Left ventricle myocardium superior (tissue), 1 donor: ENCODE data around the gene MSL1. TPM values are rescaled to one million over a fixed set of nuclear protein-coding genes. Genes with fewer than 3 reads are reported as not detected.
"Not testable (repeated sequence)": the region's sequence is repeated elsewhere in the genome, so short reads cannot be mapped to it uniquely, and the experiment has no call there.

Experiments
- ATAC-seq: fragments of 200-7000 bp; cut with Tn5 transposase; one replicate; pipeline ENCODE4 v1.9.1; 2020; ENCODE audit warnings: mild to moderate bottlenecking, moderate library complexity
- DNase-seq: peaks from one replicate; pipeline ENCODE4 v3.0.0-alpha.2; 2020
- intact Hi-C: fragments of 100-400 bp; cut with micrococcal nuclease; formaldehyde crosslinking; loops from one replicate; pipeline ENCODE4 v1.11.0; 2022
- total RNA-seq: library from RNA; stranded (reverse); fragmentation: NEBNext Ultra II Directional; extraction: Animal tissue kit (Norgen Biotek cat#: 25700); gene quantifications from one replicate; pipeline ENCODE4 v1.2.1, GENCODE V29; 2021
- donor health status: DM: no; HTN: yes; CAD: no; lungs with severe emphysema.

The MSL1 gene
- total RNA-seq, 1 donor from 2014 or later = 49.1 TPM

- ATAC-seq = no peak
- intact Hi-C loops = no loop called here
- no peak for DNase-seq
These were observed 6.7 kb upstream of the MSL1 start for GRCh38 chr17:40115101-40115436.

- DNase-seq = peak; percentile 78
- intact Hi-C loops = no loop called here
- peak; percentile 57 for ATAC-seq
These were observed 596 bp downstream of the MSL1 start for GRCh38 chr17:40122136-40122998.

GRCh38 chr17:40122999-40123810 lies 1.4 kb downstream of the MSL1 start:
- ATAC-seq = peak; percentile 31
- intact Hi-C loops = no loop called here
- DNase-seq = peak; percentile 56

- no peak for ATAC-seq
- DNase-seq = no peak
- intact Hi-C loops = no loop called here
These were observed 2.0 kb downstream of the MSL1 start for GRCh38 chr17:40123811-40124114.

- no peak for DNase-seq
- ATAC-seq = peak; percentile 28
- intact Hi-C loops = no loop called here
These were observed 2.7 kb downstream of the MSL1 start for GRCh38 chr17:40124279-40125141.

- ATAC-seq (no peak), DNase-seq (no peak)
- intact Hi-C loops = no loop called here
These were observed 7.7 kb downstream of the MSL1 start for GRCh38 chr17:40129498-40129897.

GRCh38 chr17:40130352-40131042 lies 8.7 kb downstream of the MSL1 start:
- intact Hi-C loops = no loop called here
- ATAC-seq (peak; percentile 43), DNase-seq (no peak)

GRCh38 chr17:40134184-40134583 lies 12.4 kb downstream of the MSL1 start:
- ATAC-seq (no peak), DNase-seq (no peak)
- intact Hi-C loops = no loop called here

- no peak for ATAC-seq
- intact Hi-C loops = no loop called here
- DNase-seq = no peak
These were observed 14.0 kb downstream of the MSL1 start for GRCh38 chr17:40135817-40136216.

- peak; percentile 9 for ATAC-seq
- intact Hi-C loops = no loop called here
- DNase-seq = no peak
These were observed 17.8 kb downstream of the MSL1 start for GRCh38 chr17:40139566-40140058.

- DNase-seq, ATAC-seq, intact Hi-C loops: not testable (repeated sequence)
These were observed 21.4 kb downstream of the MSL1 start for GRCh38 chr17:40143166-40143565.

- DNase-seq = no peak
- intact Hi-C loops = no loop called here
- ATAC-seq = no peak
These were observed 23.7 kb downstream of the MSL1 start for GRCh38 chr17:40145476-40145875.

GRCh38 chr17:40148527-40148926 lies 26.8 kb downstream of the MSL1 start:
- no peak for DNase-seq
- no peak for ATAC-seq
- intact Hi-C loops = no loop called here

- intact Hi-C loops = no loop called here
These were observed 28.5 kb downstream of the MSL1 start for GRCh38 chr17:40150276-40150675.

GRCh38 chr17:40151414-40151963 lies 29.7 kb downstream of the MSL1 start:
- ATAC-seq = no peak
- no peak for DNase-seq
- intact Hi-C loops = no loop called here

More at GRCh38 chr17:40150276-40150675, 28.5 kb downstream of the MSL1 start:
- no peak for DNase-seq
- ATAC-seq = no peak

- intact Hi-C loops = no loop called here
- no peak for DNase-seq
- no peak for ATAC-seq
These were observed 31.9 kb downstream of the MSL1 start for GRCh38 chr17:40153603-40154236.

- intact Hi-C loops = no loop called here
- ATAC-seq = no peak
- DNase-seq = no peak
These were observed 36.2 kb downstream of the MSL1 start for GRCh38 chr17:40157973-40158372.

- DNase-seq (no peak), ATAC-seq (no peak)
- intact Hi-C loops = no loop called here
These were observed 36.8 kb downstream of the MSL1 start for GRCh38 chr17:40158438-40159013.
